ENCODE results near the gene SLC7A4. TPM values are rescaled to one million over a fixed set of nuclear protein-coding genes. Genes with fewer than 3 reads are reported as not detected.
"Not testable (repeated sequence)": the region's sequence is repeated elsewhere in the genome, so short reads cannot be mapped to it uniquely, and the experiment has no call there.

Gene SLC7A4
- total RNA-seq, 1 donor from 2014 or later, result not detected

- intact Hi-C loops (cut with micrococcal nuclease), result no loop called here
- Mint-ChIP-seq H3K27ac (no peak overlapping the region), H3K4me3 (no peak overlapping the region), H3K4me1 (ENCODE audit: low read depth) (peaks cover 28% of the 10 kb centered on the region), H3K27me3 (ENCODE audit: insufficient read depth) (peaks cover 13% of the 10 kb centered on the region), H3K36me3 (ENCODE audit: low read depth) (no peaks in the 10 kb centered on the region), H3K9me3 (no peaks in the 10 kb centered on the region)
- no peak for DNase-seq (ENCODE audit: low spot score)
These were observed 22.6 kb upstream of the SLC7A4 start for GRCh38 chr22:21054714-21055563.

DNA sequence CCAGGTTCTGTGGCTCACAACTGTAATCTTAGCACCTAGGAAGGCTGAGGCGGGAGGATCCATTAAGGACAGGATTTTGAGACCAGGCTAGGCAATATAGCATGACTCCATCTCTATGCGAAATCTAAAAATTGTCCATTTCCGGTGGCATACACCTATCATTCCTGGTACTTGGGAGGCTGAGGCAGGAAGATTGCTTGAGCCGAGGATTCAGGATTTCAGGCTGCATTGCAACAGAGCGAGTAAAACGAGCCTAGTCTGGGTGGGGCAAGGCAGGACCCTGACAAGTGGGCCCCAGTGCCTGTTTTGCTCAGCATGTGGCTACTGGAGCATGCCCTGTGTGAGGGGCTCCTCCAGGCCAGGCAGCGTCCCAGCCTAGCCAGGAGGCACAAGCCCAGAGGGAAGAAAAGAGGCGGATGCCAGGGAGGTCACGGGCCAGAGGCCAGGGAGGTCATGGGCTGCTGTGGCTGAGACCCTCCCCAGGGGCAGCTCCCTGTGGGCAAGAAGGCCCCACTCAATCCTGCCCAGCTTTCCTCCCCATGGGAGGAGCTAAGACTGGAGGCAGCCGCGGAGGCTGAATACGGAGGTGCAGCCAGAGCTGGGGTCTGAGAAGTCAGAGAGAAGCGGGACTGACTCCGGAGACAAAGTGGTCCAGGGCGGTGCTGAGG lies 21.8 kb upstream of the SLC7A4 start:
- Mint-ChIP-seq H3K4me1 (ENCODE audit: low read depth) (peaks cover 28% of the 10 kb centered on the region), H3K27me3 (ENCODE audit: insufficient read depth) (peaks cover 13% of the 10 kb centered on the region), H3K9me3 (no peaks in the 10 kb centered on the region), H3K27ac (no peak overlapping the region), H3K4me3 (no peak overlapping the region), H3K36me3 (ENCODE audit: low read depth) (no peaks in the 10 kb centered on the region)
- DNase-seq (ENCODE audit: low spot score), result no peak
- intact Hi-C loops (cut with micrococcal nuclease), result no loop called here

GRCh38 chr22:21052715-21053459 lies 20.5 kb upstream of the SLC7A4 start:
- Mint-ChIP-seq H3K4me1 (ENCODE audit: low read depth) (peaks cover 28% of the 10 kb centered on the region), H3K27ac (no peak overlapping the region), H3K36me3 (ENCODE audit: low read depth) (no peaks in the 10 kb centered on the region), H3K9me3 (no peaks in the 10 kb centered on the region), H3K27me3 (ENCODE audit: insufficient read depth) (peaks cover 13% of the 10 kb centered on the region), H3K4me3 (no peak overlapping the region)
- intact Hi-C loops (cut with micrococcal nuclease), result no loop called here
- DNase-seq (ENCODE audit: low spot score), result no peak

DNA sequence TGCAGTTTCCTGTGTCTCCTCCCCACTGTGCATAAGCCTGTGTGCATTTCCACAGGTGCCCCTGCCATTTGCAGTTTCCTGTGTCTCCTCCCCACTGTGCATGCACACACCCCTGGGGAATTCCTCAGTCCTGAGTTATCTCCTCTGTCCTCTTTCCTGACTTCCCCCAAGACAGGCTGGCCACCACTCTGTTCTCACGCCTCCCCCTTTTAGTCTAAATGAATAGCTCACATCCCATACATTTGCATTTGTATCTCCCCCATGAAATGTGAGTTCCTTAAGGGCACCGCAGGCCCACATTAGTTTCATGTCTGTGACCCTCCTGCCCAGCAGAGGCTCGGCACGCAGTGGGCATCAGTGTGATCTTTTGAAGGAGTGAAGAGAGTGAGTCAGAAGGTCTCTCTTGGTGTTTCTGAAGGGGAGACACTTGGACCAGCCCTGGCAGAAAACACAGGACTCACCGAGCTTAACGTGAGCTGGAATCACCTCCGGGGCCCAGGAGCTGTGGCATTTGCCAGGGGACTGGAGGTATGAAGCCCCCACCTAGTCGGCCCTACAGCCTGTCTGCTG lies 19.6 kb upstream of the SLC7A4 start:
- Mint-ChIP-seq H3K4me3 (no peak overlapping the region), H3K4me1 (ENCODE audit: low read depth) (peaks cover 27% of the 10 kb centered on the region), H3K36me3 (ENCODE audit: low read depth) (no peaks in the 10 kb centered on the region), H3K27ac (no peak overlapping the region), H3K9me3 (no peaks in the 10 kb centered on the region), H3K27me3 (ENCODE audit: insufficient read depth) (peaks cover 13% of the 10 kb centered on the region)
- intact Hi-C loops (cut with micrococcal nuclease), result no loop called here
- DNase-seq (ENCODE audit: low spot score), result no peak

- H3K4me3 Mint-ChIP-seq, result no peak overlapping the region
- no peaks in the 10 kb centered on the region for H3K36me3 Mint-ChIP-seq (ENCODE audit: low read depth)
- no peak overlapping the region for H3K27ac Mint-ChIP-seq
- DNase-seq (ENCODE audit: low spot score), result no peak
- peaks cover 9% of the 10 kb centered on the region for H3K27me3 Mint-ChIP-seq (ENCODE audit: insufficient read depth)
- H3K9me3 Mint-ChIP-seq, result no peaks in the 10 kb centered on the region
- intact Hi-C loops (cut with micrococcal nuclease), result no loop called here
- H3K4me1 Mint-ChIP-seq (ENCODE audit: low read depth), result peaks cover 21% of the 10 kb centered on the region
These were observed 18.9 kb upstream of the SLC7A4 start for GRCh38 chr22:21051145-21051830.

DNA sequence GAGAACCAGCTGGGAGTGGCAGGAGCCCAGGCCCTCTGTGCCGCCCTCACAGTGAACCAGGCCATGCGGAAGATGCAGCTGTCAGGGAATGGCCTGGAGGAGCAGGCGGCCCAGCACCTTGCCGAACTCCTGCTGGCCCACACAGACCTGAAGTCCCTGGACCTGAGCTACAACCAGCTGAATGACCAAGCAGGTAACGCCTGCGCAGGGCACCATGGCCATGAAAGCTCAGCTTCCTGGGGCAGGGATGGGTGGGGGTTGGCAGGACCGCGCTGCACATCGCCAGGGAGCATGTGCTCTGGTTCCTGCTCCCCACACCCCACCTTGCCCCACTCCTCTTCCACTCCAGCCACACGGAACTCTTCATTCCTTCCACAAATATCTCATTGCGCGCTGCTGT lies 16.6 kb upstream of the SLC7A4 start:
- H3K36me3 Mint-ChIP-seq (ENCODE audit: low read depth); H3K4me3 Mint-ChIP-seq; H3K9me3 Mint-ChIP-seq; H3K27ac Mint-ChIP-seq; DNase-seq (ENCODE audit: low spot score); intact Hi-C loops (cut with micrococcal nuclease): not testable (repeated sequence)
- H3K4me1 Mint-ChIP-seq (ENCODE audit: low read depth), result peaks cover 22% of the 10 kb centered on the region
- H3K27me3 Mint-ChIP-seq (ENCODE audit: insufficient read depth), result peaks cover 13% of the 10 kb centered on the region

GRCh38 chr22:21048448-21048847 lies 16.1 kb upstream of the SLC7A4 start:
- H3K4me3 Mint-ChIP-seq; H3K27ac Mint-ChIP-seq; H3K36me3 Mint-ChIP-seq (ENCODE audit: low read depth); H3K9me3 Mint-ChIP-seq; DNase-seq (ENCODE audit: low spot score); intact Hi-C loops (cut with micrococcal nuclease): not testable (repeated sequence)
- Mint-ChIP-seq H3K4me1 (ENCODE audit: low read depth) (peaks cover 25% of the 10 kb centered on the region), H3K27me3 (ENCODE audit: insufficient read depth) (peaks cover 14% of the 10 kb centered on the region)

GRCh38 chr22:21047730-21048129 lies 15.4 kb upstream of the SLC7A4 start:
- intact Hi-C loops (cut with micrococcal nuclease), result no loop called here
- H3K27ac Mint-ChIP-seq, result no peak overlapping the region
- DNase-seq (ENCODE audit: low spot score), result no peak
- H3K27me3 Mint-ChIP-seq (ENCODE audit: insufficient read depth), result peaks cover 19% of the 10 kb centered on the region
- H3K4me3 Mint-ChIP-seq, result no peak overlapping the region
- peaks cover 30% of the 10 kb centered on the region for H3K4me1 Mint-ChIP-seq (ENCODE audit: low read depth)
- no peaks in the 10 kb centered on the region for H3K36me3 Mint-ChIP-seq (ENCODE audit: low read depth)
- no peaks in the 10 kb centered on the region for H3K9me3 Mint-ChIP-seq

GRCh38 chr22:21047035-21047661 lies 14.8 kb upstream of the SLC7A4 start:
- no peak overlapping the region for H3K27ac Mint-ChIP-seq
- intact Hi-C loops (cut with micrococcal nuclease), result no loop called here

GRCh38 chr22:21045585-21046294 lies 13.4 kb upstream of the SLC7A4 start, which contains the start of gene LRRC74B:
Gene LRRC74B (plus strand): TSS chr22:21045946. CDS start chr22:21045987, 41 bp downstream.
- no peaks in the 10 kb centered on the region for H3K9me3 Mint-ChIP-seq
- intact Hi-C loops (cut with micrococcal nuclease), result loop anchor here (1.0 kb wide), 1 partner anchor 31 kb away; no protein-coding TSS in a partner anchor
- H3K36me3 Mint-ChIP-seq (ENCODE audit: low read depth), result no peaks in the 10 kb centered on the region
- peaks cover 22% of the 10 kb centered on the region for H3K27me3 Mint-ChIP-seq (ENCODE audit: insufficient read depth)
- peak within 1 kb of the TSS; percentile 80 for H3K27ac Mint-ChIP-seq
- H3K4me1 Mint-ChIP-seq (ENCODE audit: low read depth), result peaks cover 17% of the 10 kb centered on the region
- H3K4me3 Mint-ChIP-seq, result peak within 1 kb of the TSS; percentile 42
- peak; percentile 66 for DNase-seq (ENCODE audit: low spot score)

More at GRCh38 chr22:21047035-21047661, 14.8 kb upstream of the SLC7A4 start:
- DNase-seq (ENCODE audit: low spot score), result no peak
- Mint-ChIP-seq H3K9me3 (no peaks in the 10 kb centered on the region), H3K36me3 (ENCODE audit: low read depth) (no peaks in the 10 kb centered on the region), H3K4me3 (no peak overlapping the region), H3K4me1 (ENCODE audit: low read depth) (peaks cover 29% of the 10 kb centered on the region), H3K27me3 (ENCODE audit: insufficient read depth) (peaks cover 22% of the 10 kb centered on the region)

- no peak for DNase-seq (ENCODE audit: low spot score)
- Mint-ChIP-seq H3K4me3 (no peak overlapping the region), H3K27me3 (ENCODE audit: insufficient read depth) (peaks cover 22% of the 10 kb centered on the region), H3K27ac (peak overlapping the region; percentile 80), H3K36me3 (ENCODE audit: low read depth) (no peaks in the 10 kb centered on the region), H3K9me3 (no peaks in the 10 kb centered on the region), H3K4me1 (ENCODE audit: low read depth) (peaks cover 17% of the 10 kb centered on the region)
- intact Hi-C loops (cut with micrococcal nuclease), result loop anchor here (1.0 kb wide), 1 partner anchor 31 kb away; no protein-coding TSS in a partner anchor
These were observed 12.7 kb upstream of the SLC7A4 start for GRCh38 chr22:21044931-21045584.

Measured in activated T-helper 1 cell treated with anti-CD3 and anti-CD28 coated beads, Interleukin-12 subunit alpha, Interleukin-12 subunit beta, Interleukin-2, Interleukin-4 antibody, amounts not matched to agents 30 ng/mL and 10 ng/mL and 1 ng/mL, durations not matched to agents 14 hours and 24 hours and 36 hours (primary cell).